ENCODE results near the gene AMTN.

DNA sequence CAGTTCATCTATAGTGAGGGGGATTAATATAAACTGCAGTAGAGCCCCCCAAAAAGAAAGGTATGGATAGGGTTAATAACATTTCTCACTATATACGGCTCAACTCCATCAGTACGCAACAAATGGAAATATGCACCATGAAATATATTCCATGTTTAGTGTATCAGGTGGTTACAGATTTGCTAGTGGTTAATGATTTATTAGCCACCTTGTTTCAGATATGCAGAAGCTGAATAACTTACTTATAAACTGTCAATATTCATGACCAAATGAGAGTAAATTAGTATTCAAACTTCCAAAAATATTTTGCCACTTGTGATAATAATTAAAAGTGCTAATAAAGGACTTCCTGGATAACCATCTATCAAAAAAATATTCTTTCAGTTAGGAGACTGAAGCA lies 14.8 kb downstream of the AMTN start:
- TF ChIP-seq MXI1 (IDR thresholded peaks at IDR 0.05; ENCODE audit: low read depth, low read length) (no peak), POLR2AphosphoS5 (IDR thresholded peaks at IDR 0.05; ENCODE audit: low read depth, low read length) (no peak), FOXM1 (IDR thresholded peaks at IDR 0.05; ENCODE audit: low read depth) (no peak), GATA2 (CRISPR knock-in tag; IDR thresholded peaks at IDR 0.05) (no peak), EZH2phosphoT487 (IDR thresholded peaks at IDR 0.05; ENCODE audit: borderline replicate concordance, low read depth) (no peak)
- TF ChIP-seq, protein P1, sequence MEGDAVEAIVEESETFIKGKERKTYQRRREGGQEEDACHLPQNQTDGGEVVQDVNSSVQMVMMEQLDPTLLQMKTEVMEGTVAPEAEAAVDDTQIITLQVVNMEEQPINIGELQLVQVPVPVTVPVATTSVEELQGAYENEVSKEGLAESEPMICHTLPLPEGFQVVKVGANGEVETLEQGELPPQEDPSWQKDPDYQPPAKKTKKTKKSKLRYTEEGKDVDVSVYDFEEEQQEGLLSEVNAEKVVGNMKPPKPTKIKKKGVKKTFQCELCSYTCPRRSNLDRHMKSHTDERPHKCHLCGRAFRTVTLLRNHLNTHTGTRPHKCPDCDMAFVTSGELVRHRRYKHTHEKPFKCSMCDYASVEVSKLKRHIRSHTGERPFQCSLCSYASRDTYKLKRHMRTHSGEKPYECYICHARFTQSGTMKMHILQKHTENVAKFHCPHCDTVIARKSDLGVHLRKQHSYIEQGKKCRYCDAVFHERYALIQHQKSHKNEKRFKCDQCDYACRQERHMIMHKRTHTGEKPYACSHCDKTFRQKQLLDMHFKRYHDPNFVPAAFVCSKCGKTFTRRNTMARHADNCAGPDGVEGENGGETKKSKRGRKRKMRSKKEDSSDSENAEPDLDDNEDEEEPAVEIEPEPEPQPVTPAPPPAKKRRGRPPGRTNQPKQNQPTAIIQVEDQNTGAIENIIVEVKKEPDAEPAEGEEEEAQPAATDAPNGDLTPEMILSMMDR (IDR thresholded peaks at IDR 0.05): no peak
- TF ChIP-seq, protein P2, sequence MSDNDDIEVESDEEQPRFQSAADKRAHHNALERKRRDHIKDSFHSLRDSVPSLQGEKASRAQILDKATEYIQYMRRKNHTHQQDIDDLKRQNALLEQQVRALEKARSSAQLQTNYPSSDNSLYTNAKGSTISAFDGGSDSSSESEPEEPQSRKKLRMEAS (IDR thresholded peaks at IDR 0.05; ENCODE audit: low read depth): no peak
